Osteoblast (primary cell): Measurements from ENCODE around the gene EFNA2. TPM values are rescaled to one million over a fixed set of nuclear protein-coding genes. Genes with fewer than 3 reads are reported as not detected.
"Not testable (repeated sequence)": the region's sequence is repeated elsewhere in the genome, so short reads cannot be mapped to it uniquely, and the experiment has no call there.

Experiments used
- DNase-seq: peaks from one replicate; pipeline ENCODE4 v3.0.0; 2011; ENCODE audit warnings: low spot score, mixed read lengths; ENCODE audit not compliant: insufficient read length; ENCODE audit errors: missing footprints
- H2AFZ ChIP-seq: 2 replicates; pipeline ENCODE4 v1.6.0; 2011; ENCODE audit warnings: mild to moderate bottlenecking, low read length
- H3K27ac ChIP-seq: 2 replicates; pipeline ENCODE4 v1.5.1; 2011; ENCODE audit warnings: mild to moderate bottlenecking, low read depth, low read length, moderate library complexity
- H3K27me3 ChIP-seq: 2 replicates; pipeline ENCODE4 v1.6.0; 2012; ENCODE audit warnings: mild to moderate bottlenecking, control low read depth, inconsistent platforms, low read length, moderate library complexity; ENCODE audit not compliant: insufficient read depth
- H3K36me3 ChIP-seq: 2 replicates; pipeline ENCODE4 v1.5.1; 2011; ENCODE audit warnings: mild to moderate bottlenecking, low read length, control low read depth, moderate library complexity; ENCODE audit not compliant: insufficient read depth
- H3K4me1 ChIP-seq: 2 replicates; pipeline ENCODE4 v1.5.1; 2011; ENCODE audit warnings: mild to moderate bottlenecking, low read length, control low read depth, moderate library complexity; ENCODE audit not compliant: insufficient read depth
- H3K4me2 ChIP-seq: 2 replicates; pipeline ENCODE4 v1.6.0; 2011; ENCODE audit warnings: mild to moderate bottlenecking, low read length; ENCODE audit not compliant: insufficient read depth
- H3K4me3 ChIP-seq: fragments of 200-600 bp; sonication (generic); 3 replicates; pipeline ENCODE4 v1.5.1; 2012; ENCODE audit warnings: mild to moderate bottlenecking, low read length, inconsistent platforms; ENCODE audit not compliant: insufficient read depth
- H3K79me2 ChIP-seq: 2 replicates; pipeline ENCODE4 v1.6.0; 2012; ENCODE audit warnings: mild to moderate bottlenecking, low read length, control low read depth, inconsistent platforms; ENCODE audit not compliant: insufficient read depth
- H3K9me3 ChIP-seq: 2 replicates; pipeline ENCODE4 v1.5.1; 2011; ENCODE audit warnings: low read depth, low read length, control low read depth
- H4K20me1 ChIP-seq: 2 replicates; pipeline ENCODE4 v1.6.0; 2012; ENCODE audit warnings: mild to moderate bottlenecking, low read length, control low read depth; ENCODE audit not compliant: insufficient read depth
- total RNA-seq: library from RNA; depleted of rRNA; stranded (reverse); fragments of >200 nt; gene quantifications from 2 replicates; pipeline ENCODE4 v1.2.3, GENCODE V29; 2012
- TF ChIP-seq, protein P1 (sequence below): IDR thresholded peaks from 2 replicates; pipeline ENCODE4 v1.5.1; 2011; ENCODE audit warnings: mild to moderate bottlenecking, low read depth, low read length, moderate library complexity; ENCODE audit errors: extremely low read depth

The EFNA2 gene
- total RNA-seq, 1 donor: not detected

DNA sequence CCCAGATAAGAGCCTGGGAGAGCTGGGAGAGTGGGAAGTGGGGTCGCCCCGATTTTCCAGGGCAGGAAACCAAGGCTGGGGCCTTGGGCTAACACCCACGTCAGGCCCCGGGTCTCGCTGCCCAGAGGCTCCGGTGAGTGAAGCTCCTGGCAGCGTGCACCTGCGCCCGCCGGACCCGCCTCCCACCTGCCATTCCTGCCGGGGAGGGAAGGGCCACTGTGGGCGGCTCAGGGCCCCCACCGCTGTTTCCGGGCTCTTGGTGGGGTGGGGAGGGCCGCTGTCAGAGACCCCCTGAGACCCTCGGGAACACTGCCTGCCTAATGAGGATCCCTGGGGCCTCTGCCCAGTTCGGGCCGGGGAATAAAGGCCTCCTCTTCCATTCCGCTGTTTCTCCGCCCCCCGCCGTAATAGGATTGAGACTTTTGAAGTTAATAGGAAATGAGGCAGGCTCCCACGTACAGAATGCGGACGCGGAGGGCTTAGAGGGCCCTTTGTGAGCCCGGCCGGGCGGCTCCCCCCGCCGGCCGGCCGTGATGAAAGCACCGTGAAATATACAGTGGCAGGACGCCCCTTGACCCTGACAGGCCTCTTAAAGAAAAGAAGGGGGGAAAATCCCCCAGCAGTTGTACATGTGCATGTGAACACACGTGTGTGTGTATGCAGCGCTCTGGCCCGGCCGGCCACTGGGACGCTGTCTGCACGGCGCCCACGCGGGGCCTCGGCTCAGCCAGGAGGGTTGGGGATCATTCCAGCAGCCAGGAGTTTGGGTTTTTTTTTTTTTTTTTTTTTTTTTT is 33.2 kb downstream of the EFNA2 start:
- Histone ChIP-seq H3K27me3 (peaks cover 33% of the 10 kb centered on the region), H3K4me2 (no peak overlapping the region), H3K4me1 (no peaks in the 10 kb centered on the region), H4K20me1 (no peaks in the 10 kb centered on the region), H3K27ac (no peak overlapping the region), H2AFZ (no peak overlapping the region), H3K4me3 (no peak overlapping the region), H3K9me3 (no peaks in the 10 kb centered on the region), H3K79me2 (no peaks in the 10 kb centered on the region), H3K36me3 (no peaks in the 10 kb centered on the region)
- no peak for DNase-seq
- TF ChIP-seq, protein P1, sequence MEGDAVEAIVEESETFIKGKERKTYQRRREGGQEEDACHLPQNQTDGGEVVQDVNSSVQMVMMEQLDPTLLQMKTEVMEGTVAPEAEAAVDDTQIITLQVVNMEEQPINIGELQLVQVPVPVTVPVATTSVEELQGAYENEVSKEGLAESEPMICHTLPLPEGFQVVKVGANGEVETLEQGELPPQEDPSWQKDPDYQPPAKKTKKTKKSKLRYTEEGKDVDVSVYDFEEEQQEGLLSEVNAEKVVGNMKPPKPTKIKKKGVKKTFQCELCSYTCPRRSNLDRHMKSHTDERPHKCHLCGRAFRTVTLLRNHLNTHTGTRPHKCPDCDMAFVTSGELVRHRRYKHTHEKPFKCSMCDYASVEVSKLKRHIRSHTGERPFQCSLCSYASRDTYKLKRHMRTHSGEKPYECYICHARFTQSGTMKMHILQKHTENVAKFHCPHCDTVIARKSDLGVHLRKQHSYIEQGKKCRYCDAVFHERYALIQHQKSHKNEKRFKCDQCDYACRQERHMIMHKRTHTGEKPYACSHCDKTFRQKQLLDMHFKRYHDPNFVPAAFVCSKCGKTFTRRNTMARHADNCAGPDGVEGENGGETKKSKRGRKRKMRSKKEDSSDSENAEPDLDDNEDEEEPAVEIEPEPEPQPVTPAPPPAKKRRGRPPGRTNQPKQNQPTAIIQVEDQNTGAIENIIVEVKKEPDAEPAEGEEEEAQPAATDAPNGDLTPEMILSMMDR: no peak

- H3K79me2 ChIP-seq, DNase-seq, H3K9me3 ChIP-seq, H3K27ac ChIP-seq, H3K4me1 ChIP-seq, H3K36me3 ChIP-seq, H4K20me1 ChIP-seq, H2AFZ ChIP-seq, H3K4me2 ChIP-seq, H3K4me3 ChIP-seq: not testable (repeated sequence)
- peaks cover 33% of the 10 kb centered on the region for H3K27me3 ChIP-seq
Measured at GRCh38 chr19:1320282-1320650, 34.6 kb downstream of the EFNA2 start.

- H3K27ac ChIP-seq: no peak overlapping the region
- no peaks in the 10 kb centered on the region for H3K9me3 ChIP-seq
- no peak overlapping the region for H3K4me2 ChIP-seq
- peaks cover 5% of the 10 kb centered on the region for H3K4me1 ChIP-seq
- TF ChIP-seq, protein P1: no peak
- no peak overlapping the region for H3K4me3 ChIP-seq
- H3K27me3 ChIP-seq: peaks cover 25% of the 10 kb centered on the region
- H3K79me2 ChIP-seq: no peaks in the 10 kb centered on the region
- H2AFZ ChIP-seq: no peak overlapping the region
- no peak for DNase-seq
- no peaks in the 10 kb centered on the region for H3K36me3 ChIP-seq
- H4K20me1 ChIP-seq: no peaks in the 10 kb centered on the region
Measured at GRCh38 chr19:1321539-1321938, 35.9 kb downstream of the EFNA2 start.

- TF ChIP-seq, protein P1: no peak
- Histone ChIP-seq H4K20me1 (no peaks in the 10 kb centered on the region), H3K4me3 (no peak overlapping the region), H3K27ac (no peak overlapping the region), H2AFZ (no peak overlapping the region), H3K4me1 (peaks cover 5% of the 10 kb centered on the region), H3K4me2 (no peak overlapping the region), H3K79me2 (no peaks in the 10 kb centered on the region), H3K9me3 (no peaks in the 10 kb centered on the region), H3K27me3 (peaks cover 17% of the 10 kb centered on the region), H3K36me3 (no peaks in the 10 kb centered on the region)
- no peak for DNase-seq
Measured at GRCh38 chr19:1322198-1322981, 36.7 kb downstream of the EFNA2 start.
